ENCODE measurements around the gene ALDH1A2.
"Not testable (repeated sequence)": the region's sequence is repeated elsewhere in the genome, so short reads cannot be mapped to it uniquely, and the experiment has no call there.

Gene ALDH1A2

GRCh38 chr15:58014470-58014869, 51.0 kb downstream of the ALDH1A2 start:
- no peak overlapping the region for H3K4me3 ChIP-seq (ENCODE audit: low read depth, low read length)
- H3K9ac ChIP-seq (ENCODE audit: low read depth, low read length), result no peak overlapping the region
- H3K27me3 ChIP-seq (ENCODE audit: control insufficient read depth, insufficient read depth, low read length), result no peaks in the 10 kb centered on the region
- no peaks in the 10 kb centered on the region for H3K9me3 ChIP-seq (ENCODE audit: control insufficient read depth, insufficient read depth, low read length)
- H3K4me1 ChIP-seq (ENCODE audit: control insufficient read depth, insufficient read depth, low read length), result no peaks in the 10 kb centered on the region
- no peaks in the 10 kb centered on the region for H3K36me3 ChIP-seq (ENCODE audit: control insufficient read depth, insufficient read depth, low read length)

- Histone ChIP-seq H3K27me3 (ENCODE audit: control insufficient read depth, insufficient read depth, low read length) (no peaks in the 10 kb centered on the region), H3K36me3 (ENCODE audit: control insufficient read depth, insufficient read depth, low read length) (no peaks in the 10 kb centered on the region), H3K9ac (ENCODE audit: low read depth, low read length) (no peak overlapping the region), H3K4me3 (ENCODE audit: low read depth, low read length) (no peak overlapping the region), H3K4me1 (ENCODE audit: control insufficient read depth, insufficient read depth, low read length) (no peaks in the 10 kb centered on the region), H3K9me3 (ENCODE audit: control insufficient read depth, insufficient read depth, low read length) (no peaks in the 10 kb centered on the region)
Observed at GRCh38 chr15:58014040-58014439, 51.5 kb downstream of the ALDH1A2 start.

DNA sequence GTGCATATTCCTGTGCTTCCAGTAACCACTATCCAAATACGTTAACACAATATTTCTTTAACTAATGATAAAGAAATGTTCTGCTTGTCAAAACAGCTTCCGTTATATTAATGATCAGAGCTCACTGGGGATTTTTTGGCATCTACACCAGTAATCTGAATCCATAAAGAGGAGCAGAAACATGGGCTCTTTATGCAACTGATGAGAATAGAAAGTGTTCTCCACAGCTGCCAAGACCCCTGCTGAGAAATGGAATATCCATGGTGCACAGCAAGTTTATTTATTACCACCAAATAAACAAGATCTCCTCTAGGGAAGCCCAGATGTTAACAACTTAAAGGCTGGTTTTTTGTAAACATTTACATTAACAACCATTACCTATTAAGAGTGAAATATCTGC, 54.5 kb downstream of the ALDH1A2 start:
- Histone ChIP-seq H3K36me3 (ENCODE audit: control insufficient read depth, insufficient read depth, low read length) (no peaks in the 10 kb centered on the region), H3K9me3 (ENCODE audit: control insufficient read depth, insufficient read depth, low read length) (no peaks in the 10 kb centered on the region), H3K27me3 (ENCODE audit: control insufficient read depth, insufficient read depth, low read length) (no peaks in the 10 kb centered on the region), H3K4me1 (ENCODE audit: control insufficient read depth, insufficient read depth, low read length) (no peaks in the 10 kb centered on the region), H3K9ac (ENCODE audit: low read depth, low read length) (no peak overlapping the region), H3K4me3 (ENCODE audit: low read depth, low read length) (no peak overlapping the region)

- no peaks in the 10 kb centered on the region for H3K36me3 ChIP-seq (ENCODE audit: control insufficient read depth, insufficient read depth, low read length)
- H3K4me1 ChIP-seq (ENCODE audit: control insufficient read depth, insufficient read depth, low read length), result no peaks in the 10 kb centered on the region
- H3K9me3 ChIP-seq (ENCODE audit: control insufficient read depth, insufficient read depth, low read length), result no peaks in the 10 kb centered on the region
- no peak overlapping the region for H3K4me3 ChIP-seq (ENCODE audit: low read depth, low read length)
- H3K27me3 ChIP-seq (ENCODE audit: control insufficient read depth, insufficient read depth, low read length), result no peaks in the 10 kb centered on the region
- no peak overlapping the region for H3K9ac ChIP-seq (ENCODE audit: low read depth, low read length)
Observed at GRCh38 chr15:58003810-58004209, 61.7 kb downstream of the ALDH1A2 start.

DNA sequence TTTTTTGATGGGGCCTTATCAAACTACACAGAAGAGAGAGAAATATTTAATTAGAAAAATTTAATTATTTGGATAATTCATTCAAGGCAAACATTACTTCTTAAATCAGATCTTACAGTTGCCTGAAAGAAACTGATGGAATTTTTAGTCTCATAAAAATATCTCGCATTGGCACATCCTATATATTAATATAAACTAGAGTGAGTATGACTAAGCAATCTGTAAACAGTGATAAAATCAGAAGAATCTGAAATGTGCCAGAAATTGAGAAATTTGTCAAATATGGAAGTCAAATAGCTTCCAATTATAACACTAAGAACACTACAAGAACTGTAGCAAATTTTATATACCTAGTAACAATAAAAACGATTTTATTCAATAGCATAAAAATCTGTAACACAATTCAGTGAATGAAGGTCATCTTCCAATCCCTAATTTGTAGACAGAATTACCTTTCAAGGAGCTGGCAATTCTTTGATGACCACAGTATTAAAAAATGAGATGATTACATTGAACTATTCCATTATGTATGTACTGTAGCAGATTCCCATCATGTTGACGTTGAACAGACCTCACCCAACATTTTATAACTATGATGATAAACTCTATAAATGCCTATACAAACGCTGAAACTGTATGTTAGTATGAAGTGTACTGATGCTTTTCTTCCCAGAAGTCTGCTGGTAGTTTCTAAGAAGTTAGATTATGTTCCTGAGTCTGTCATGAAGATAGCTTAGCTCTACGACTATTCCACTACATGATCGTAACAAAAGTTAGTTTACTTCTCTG, 63.0 kb downstream of the ALDH1A2 start:
- Histone ChIP-seq H3K4me3 (ENCODE audit: low read depth, low read length) (no peak overlapping the region), H3K9me3 (ENCODE audit: control insufficient read depth, insufficient read depth, low read length) (no peaks in the 10 kb centered on the region), H3K27me3 (ENCODE audit: control insufficient read depth, insufficient read depth, low read length) (no peaks in the 10 kb centered on the region), H3K9ac (ENCODE audit: low read depth, low read length) (no peak overlapping the region), H3K4me1 (ENCODE audit: control insufficient read depth, insufficient read depth, low read length) (no peaks in the 10 kb centered on the region), H3K36me3 (ENCODE audit: control insufficient read depth, insufficient read depth, low read length) (no peaks in the 10 kb centered on the region)

DNA sequence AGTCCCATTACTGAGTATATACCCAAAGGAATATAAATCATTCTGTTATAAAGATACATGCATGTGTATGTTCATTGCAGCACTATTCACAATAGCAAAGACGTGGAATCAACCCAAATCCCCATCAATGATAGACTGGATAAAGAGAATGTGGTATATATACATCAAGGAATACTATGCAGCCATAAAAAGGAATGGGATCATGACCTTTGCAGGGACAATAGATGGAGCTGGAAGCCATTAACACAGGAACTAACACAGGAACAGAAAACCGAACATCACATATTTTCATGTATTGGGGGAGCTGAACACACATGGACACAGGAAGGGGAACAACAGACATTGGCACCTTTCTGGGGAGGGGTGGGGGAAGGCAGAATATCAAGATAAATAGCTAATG, 65.8 kb downstream of the ALDH1A2 start:
- H3K4me1 ChIP-seq (ENCODE audit: control insufficient read depth, insufficient read depth, low read length); H3K4me3 ChIP-seq (ENCODE audit: low read depth, low read length); H3K9me3 ChIP-seq (ENCODE audit: control insufficient read depth, insufficient read depth, low read length); H3K9ac ChIP-seq (ENCODE audit: low read depth, low read length); H3K27me3 ChIP-seq (ENCODE audit: control insufficient read depth, insufficient read depth, low read length); H3K36me3 ChIP-seq (ENCODE audit: control insufficient read depth, insufficient read depth, low read length): not testable (repeated sequence)

- Histone ChIP-seq H3K36me3 (ENCODE audit: control insufficient read depth, insufficient read depth, low read length) (no peaks in the 10 kb centered on the region), H3K4me1 (ENCODE audit: control insufficient read depth, insufficient read depth, low read length) (no peaks in the 10 kb centered on the region), H3K4me3 (ENCODE audit: low read depth, low read length) (no peak overlapping the region), H3K9ac (ENCODE audit: low read depth, low read length) (no peak overlapping the region), H3K9me3 (ENCODE audit: control insufficient read depth, insufficient read depth, low read length) (no peaks in the 10 kb centered on the region), H3K27me3 (ENCODE audit: control insufficient read depth, insufficient read depth, low read length) (no peaks in the 10 kb centered on the region)
Observed at GRCh38 chr15:57996561-57996960, 69.0 kb downstream of the ALDH1A2 start.

- Histone ChIP-seq H3K9ac (ENCODE audit: low read depth, low read length) (no peak overlapping the region), H3K27me3 (ENCODE audit: control insufficient read depth, insufficient read depth, low read length) (no peaks in the 10 kb centered on the region), H3K4me1 (ENCODE audit: control insufficient read depth, insufficient read depth, low read length) (no peaks in the 10 kb centered on the region), H3K4me3 (ENCODE audit: low read depth, low read length) (no peak overlapping the region), H3K36me3 (ENCODE audit: control insufficient read depth, insufficient read depth, low read length) (no peaks in the 10 kb centered on the region), H3K9me3 (ENCODE audit: control insufficient read depth, insufficient read depth, low read length) (no peaks in the 10 kb centered on the region)
Observed at GRCh38 chr15:57994221-57995049, 71.1 kb downstream of the ALDH1A2 start.

GRCh38 chr15:57993409-57994145, 71.9 kb downstream of the ALDH1A2 start:
- H3K27me3 ChIP-seq (ENCODE audit: control insufficient read depth, insufficient read depth, low read length), result no peaks in the 10 kb centered on the region
- no peak overlapping the region for H3K4me3 ChIP-seq (ENCODE audit: low read depth, low read length)
- H3K36me3 ChIP-seq (ENCODE audit: control insufficient read depth, insufficient read depth, low read length), result no peaks in the 10 kb centered on the region
- H3K4me1 ChIP-seq (ENCODE audit: control insufficient read depth, insufficient read depth, low read length), result no peaks in the 10 kb centered on the region
- H3K9ac ChIP-seq (ENCODE audit: low read depth, low read length), result no peak overlapping the region
- no peaks in the 10 kb centered on the region for H3K9me3 ChIP-seq (ENCODE audit: control insufficient read depth, insufficient read depth, low read length)

DNA sequence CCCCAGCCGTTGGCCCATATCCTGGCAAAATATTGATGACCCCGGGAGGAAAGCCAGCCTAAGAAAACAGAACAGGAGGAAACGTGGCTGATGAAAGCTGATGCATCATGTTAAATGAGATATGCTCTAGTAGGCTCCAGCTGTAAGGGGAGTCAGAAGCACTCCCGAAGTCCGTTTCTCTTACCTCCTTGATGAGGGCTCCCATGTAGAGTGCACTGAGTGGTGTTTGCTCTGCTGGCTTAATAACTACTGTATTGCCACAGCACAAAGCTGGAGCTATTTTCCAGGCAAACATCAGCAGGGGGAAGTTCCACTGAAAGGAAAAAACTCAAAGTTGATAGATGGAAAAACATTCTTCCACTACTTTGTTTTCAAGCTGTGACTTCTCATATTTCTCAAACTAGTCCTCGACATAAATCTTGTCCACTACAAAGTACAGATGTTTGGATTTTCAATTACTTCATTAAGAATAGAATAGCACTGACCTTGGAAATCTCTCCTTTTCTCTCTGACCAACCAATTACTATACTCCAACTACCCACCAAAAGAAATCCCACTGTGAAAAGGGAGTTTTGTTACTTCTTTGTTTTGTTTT, 72.7 kb downstream of the ALDH1A2 start:
- Histone ChIP-seq H3K9ac (ENCODE audit: low read depth, low read length) (no peak overlapping the region), H3K36me3 (ENCODE audit: control insufficient read depth, insufficient read depth, low read length) (no peaks in the 10 kb centered on the region), H3K27me3 (ENCODE audit: control insufficient read depth, insufficient read depth, low read length) (no peaks in the 10 kb centered on the region), H3K9me3 (ENCODE audit: control insufficient read depth, insufficient read depth, low read length) (no peaks in the 10 kb centered on the region), H3K4me3 (ENCODE audit: low read depth, low read length) (no peak overlapping the region), H3K4me1 (ENCODE audit: control insufficient read depth, insufficient read depth, low read length) (no peaks in the 10 kb centered on the region)

- H3K9me3 ChIP-seq (ENCODE audit: control insufficient read depth, insufficient read depth, low read length), result no peaks in the 10 kb centered on the region
- H3K36me3 ChIP-seq (ENCODE audit: control insufficient read depth, insufficient read depth, low read length), result no peaks in the 10 kb centered on the region
Observed at GRCh38 chr15:57973534-57973933, 92.0 kb downstream of the ALDH1A2 start.

More at GRCh38 chr15:57973534-57973933, 92.0 kb downstream of the ALDH1A2 start:
- Histone ChIP-seq H3K4me1 (ENCODE audit: control insufficient read depth, insufficient read depth, low read length) (no peaks in the 10 kb centered on the region), H3K4me3 (ENCODE audit: low read depth, low read length) (no peak overlapping the region), H3K9ac (ENCODE audit: low read depth, low read length) (no peak overlapping the region), H3K27me3 (ENCODE audit: control insufficient read depth, insufficient read depth, low read length) (no peaks in the 10 kb centered on the region)
